ENCODE data around the gene ANKS3. TPM values are rescaled to one million over a fixed set of nuclear protein-coding genes. Genes with fewer than 3 reads are reported as not detected.

Gene ANKS3
- total and polyA plus RNA-seq, 2 donors (not counting 3 experiments of a cell fraction or from before 2014, with no cell fraction given) = 13.9 to 24.0 TPM

- H2AFZ ChIP-seq (ENCODE audit: low read depth, low read length) = peak within 1 kb of the TSS; percentile 87
- peak within 1 kb of the TSS; percentile 78 for H3K9ac ChIP-seq (replicated peaks; ENCODE audit: extremely low read depth, insufficient read depth, low read length)
- peak within 1 kb of the TSS; percentile 66 to 93 (median 79) for H3K4me3 ChIP-seq (replicated peaks in 1 of 3; ENCODE audit: insufficient read depth in 1 of 3, low read depth in 1 of 3, low read length in 3 of 3)
- H3K36me3 ChIP-seq (ENCODE audit: control insufficient read depth in 2 of 2, extremely low read depth in 1 of 2, insufficient read depth in 2 of 2, low read length in 2 of 2) = peaks cover 0 to 24% of the 10 kb centered on the region in 2 experiments
- TSS peak; percentile 17 for BruUV-seq (replicated peaks)
- no peaks in the 10 kb centered on the region for H4K20me1 ChIP-seq (replicated peaks; ENCODE audit: control insufficient read depth, extremely low read depth, insufficient read depth, low read length)
- H3K27me3 ChIP-seq (ENCODE audit: control insufficient read depth in 2 of 2, insufficient read depth in 2 of 2, low read length in 2 of 2) = no peaks in the 10 kb centered on the region
- dilution Hi-C loops (cut with MboI; ENCODE audit: extremely low pct_ligation_motif_present, low sequenced_read_pairs) (no loop called here), intact Hi-C loops (cut with micrococcal nuclease) (loop anchor here (1.0 to 2.0 kb wide), 3 partner anchors 41 to 263 kb away; partner anchors contain the start of genes ANKS3, DNAAF8 and MGRN1)
- TF ChIP-seq POLR2AphosphoS5 (IDR thresholded peaks at IDR 0.05; ENCODE audit: insufficient read depth, low read depth, low read length) (peak; percentile 79), POLR2A (IDR thresholded peaks at IDR 0.05; ENCODE audit: low read depth, low read length) (peak; percentile 78), EZH2 (IDR thresholded peaks at IDR 0.05; ENCODE audit: borderline replicate concordance, low read depth, low read length, severe bottlenecking) (no peak), MAX (IDR thresholded peaks at IDR 0.05; ENCODE audit: insufficient read depth, insufficient read length) (no peak), FOS (IDR thresholded peaks at IDR 0.05; ENCODE audit: borderline replicate concordance, insufficient read depth, low read length) (no peak), CTCF (IDR thresholded peaks at IDR 0.05; ENCODE audit: extremely low read depth in 1 of 2, insufficient read depth in 1 of 2, low read depth in 1 of 2, low read length in 2 of 2) (peak in 1 of 2 donors; percentile 19), JUN (IDR thresholded peaks at IDR 0.05; ENCODE audit: borderline replicate concordance, insufficient read depth, insufficient read length, low read depth) (no peak)
- DNase-seq (ENCODE audit: low read depth, low spot score) = peak; percentile 98
- no peaks in the 10 kb centered on the region for H3K9me1 ChIP-seq (replicated peaks; ENCODE audit: control insufficient read depth, extremely low read depth, insufficient read depth, low read length)
- no peaks in the 10 kb centered on the region for H3K9me3 ChIP-seq (replicated peaks; ENCODE audit: control insufficient read depth, insufficient read depth, low read length)
- peaks cover 4% of the 10 kb centered on the region for H3K4me1 ChIP-seq (ENCODE audit: control insufficient read depth, extremely low read depth, insufficient read depth, low read length)
- peak within 1 kb of the TSS; percentile 32 for H3K27ac ChIP-seq (ENCODE audit: insufficient read depth, low read depth, low read length)
- CTCF ChIA-PET = no interaction called here
- peak within 1 kb of the TSS; percentile 72 for H3K4me2 ChIP-seq (ENCODE audit: insufficient read depth, low read length)
- POLR2A ChIA-PET = no interaction called here
- peak; percentile 94 for FAIRE-seq
- no peaks in the 10 kb centered on the region for H3K79me2 ChIP-seq (ENCODE audit: control insufficient read depth, insufficient read depth, low read length)
These were observed 40.6 kb downstream of the ANKS3 start, which contains the start of gene NUDT16L1 for GRCh38 chr16:4693296-4693955. Gene NUDT16L1, plus strand, starts transcription at chr16:4693562. Its CDS starts 165 bp downstream, at chr16:4693727.
